A673 (cell line): ENCODE data around the gene ELFN1.

Source experiments
- CTCF ChIP-seq: fragments of 300-800, 200-600 bp; sonication (generic); conservative IDR thresholded peaks from 2 replicates; pipeline ENCODE4 v1.5.1; 2017; ENCODE audit warnings: low read depth, mild to moderate bottlenecking, antibody characterized with exemption, low read length, moderate library complexity, mixed read lengths
- EZH2 ChIP-seq: fragments of 200-600 bp; sonication (generic); IDR thresholded peaks from 2 replicates; pipeline ENCODE4 v1.6.1; 2017; ENCODE audit warnings: borderline replicate concordance, low read depth, mild to moderate bottlenecking, mixed read lengths, antibody characterized with exemption, low read length; ENCODE audit not compliant: poor library complexity, severe bottlenecking

- TF ChIP-seq CTCF (no peak), EZH2 (no peak)
Measured at GRCh38 chr7:1692515-1693418, 22.7 kb downstream of the ELFN1 start.
